GM13977 (cell line): ENCODE data around the gene SLCO4A1.
"Not testable (repeated sequence)": the region's sequence is repeated elsewhere in the genome, so short reads cannot be mapped to it uniquely, and the experiment has no call there.

Experiments used
- DNase-seq: peaks from one replicate; pipeline ENCODE4 v3.0.0; 2012; ENCODE audit warnings: low spot score
- in situ Hi-C: fragments of 300-500 bp; cut with MboI; formaldehyde crosslinking; loops from one replicate; pipeline ENCODE4 v1.12.0; 2022; ENCODE audit warnings: low sequenced_read_pairs, low pct_unique_long_range_greater_than_20kb, mixed read lengths, inconsistent platforms; ENCODE audit not compliant: unreplicated experiment
- TF ChIP-seq, protein P1 (sequence below): IDR thresholded peaks from 2 replicates; pipeline ENCODE4 v1.5.1; 2012; ENCODE audit warnings: mild to moderate bottlenecking, control low read depth; ENCODE audit not compliant: insufficient read depth; ENCODE audit errors: extremely low read depth, missing control alignments

Gene SLCO4A1

DNA sequence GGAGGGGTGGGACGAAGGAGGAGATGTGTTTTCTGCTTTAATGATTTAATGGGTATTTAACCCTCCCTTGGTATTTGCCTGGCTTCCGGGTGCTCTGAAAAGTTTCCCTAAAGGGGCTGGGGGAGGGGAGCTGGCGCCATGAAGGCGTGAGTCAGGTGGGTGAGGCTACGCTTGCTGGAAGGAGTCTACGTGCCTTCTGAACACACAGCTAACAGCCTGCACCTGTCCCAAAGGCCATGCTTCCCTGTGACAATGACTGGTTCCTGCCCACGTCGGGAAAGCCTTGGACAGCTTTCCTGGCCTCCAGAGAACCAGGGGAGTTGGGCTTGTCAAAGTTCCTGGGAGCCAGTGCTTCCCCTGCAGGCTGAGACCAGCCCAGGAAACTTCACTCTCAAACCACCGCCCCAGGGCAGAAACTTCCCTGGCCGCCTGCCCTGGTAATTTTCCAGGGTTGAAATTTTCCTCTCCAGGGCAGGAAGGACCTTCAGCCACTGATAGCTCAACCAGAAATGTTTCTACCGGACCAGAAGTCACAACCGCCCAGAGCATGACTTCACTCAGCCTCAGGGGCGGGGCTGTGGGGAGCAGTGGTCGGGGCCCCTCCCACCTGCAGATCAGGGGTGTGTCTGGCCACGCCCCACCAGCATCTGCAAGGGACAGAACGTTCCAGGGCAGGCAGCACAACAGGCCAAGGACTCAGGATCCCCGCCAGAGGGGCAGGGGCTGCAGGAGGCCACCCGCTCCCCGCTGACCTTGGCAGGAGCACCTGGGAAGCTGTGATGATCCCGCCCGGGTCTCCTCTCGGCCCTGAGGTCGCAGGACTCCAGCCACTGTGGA lies 18.6 kb upstream of the SLCO4A1 start:
- in situ Hi-C loops: no loop called here
- TF ChIP-seq, protein P1, sequence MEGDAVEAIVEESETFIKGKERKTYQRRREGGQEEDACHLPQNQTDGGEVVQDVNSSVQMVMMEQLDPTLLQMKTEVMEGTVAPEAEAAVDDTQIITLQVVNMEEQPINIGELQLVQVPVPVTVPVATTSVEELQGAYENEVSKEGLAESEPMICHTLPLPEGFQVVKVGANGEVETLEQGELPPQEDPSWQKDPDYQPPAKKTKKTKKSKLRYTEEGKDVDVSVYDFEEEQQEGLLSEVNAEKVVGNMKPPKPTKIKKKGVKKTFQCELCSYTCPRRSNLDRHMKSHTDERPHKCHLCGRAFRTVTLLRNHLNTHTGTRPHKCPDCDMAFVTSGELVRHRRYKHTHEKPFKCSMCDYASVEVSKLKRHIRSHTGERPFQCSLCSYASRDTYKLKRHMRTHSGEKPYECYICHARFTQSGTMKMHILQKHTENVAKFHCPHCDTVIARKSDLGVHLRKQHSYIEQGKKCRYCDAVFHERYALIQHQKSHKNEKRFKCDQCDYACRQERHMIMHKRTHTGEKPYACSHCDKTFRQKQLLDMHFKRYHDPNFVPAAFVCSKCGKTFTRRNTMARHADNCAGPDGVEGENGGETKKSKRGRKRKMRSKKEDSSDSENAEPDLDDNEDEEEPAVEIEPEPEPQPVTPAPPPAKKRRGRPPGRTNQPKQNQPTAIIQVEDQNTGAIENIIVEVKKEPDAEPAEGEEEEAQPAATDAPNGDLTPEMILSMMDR: no peak
- DNase-seq: peak; percentile 99

DNA sequence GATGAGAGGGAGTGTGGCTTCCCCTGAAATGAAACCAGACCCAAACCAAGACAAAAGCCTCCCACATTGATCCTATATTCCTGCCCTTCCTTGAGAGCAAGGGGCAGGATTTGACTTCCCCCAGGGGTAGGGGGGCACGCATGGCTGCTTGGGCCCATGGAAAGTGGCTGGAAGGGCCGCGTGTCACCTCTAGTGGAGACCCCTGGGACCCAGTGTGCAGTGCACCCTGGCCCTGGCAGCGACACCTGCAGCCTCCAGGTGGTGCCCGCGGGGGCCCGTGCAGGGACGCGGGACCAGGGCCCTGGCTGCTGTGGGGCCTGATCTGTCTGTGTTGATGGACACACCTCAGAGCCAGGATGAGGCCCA lies 18.0 kb upstream of the SLCO4A1 start:
- peak; percentile 77 for DNase-seq
- in situ Hi-C loops: no loop called here
- TF ChIP-seq, protein P1: peak; percentile 46

DNA sequence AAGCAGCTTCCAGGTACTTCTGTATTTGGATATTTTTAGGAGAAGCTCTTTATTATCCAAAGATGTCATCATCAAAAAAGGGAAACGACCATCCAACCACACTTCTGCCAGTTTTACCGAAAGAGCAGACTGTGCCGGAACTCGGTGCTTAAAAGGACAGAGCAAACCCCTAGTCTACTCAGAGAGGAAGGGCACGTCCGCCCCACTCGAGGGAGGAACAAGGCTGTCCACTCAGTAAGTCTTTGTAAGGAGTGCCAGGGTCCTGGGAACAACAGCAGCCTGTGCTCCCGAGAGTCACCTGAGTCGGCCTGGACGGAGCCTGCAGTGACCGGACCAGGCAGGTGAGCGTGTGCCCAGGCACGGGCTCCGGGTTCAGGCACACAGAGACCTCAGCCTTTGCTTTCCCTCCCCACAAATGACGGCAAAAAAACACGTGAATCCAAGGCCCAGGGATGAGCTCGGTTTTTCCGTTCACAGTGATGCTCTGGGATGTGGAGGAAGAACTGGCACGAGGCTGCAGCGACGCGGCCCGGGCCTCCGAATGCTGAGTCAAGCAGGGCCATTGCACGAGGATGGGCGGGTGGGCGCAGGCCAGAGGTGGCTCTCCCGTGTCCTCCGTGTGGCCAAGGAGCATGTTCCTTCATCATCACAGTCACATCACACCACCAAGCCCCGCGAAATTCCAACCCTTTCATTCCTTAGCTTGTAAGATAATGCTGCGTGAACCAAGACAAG lies 17.4 kb upstream of the SLCO4A1 start:
- in situ Hi-C loops: no loop called here
- TF ChIP-seq, protein P1: no peak
- no peak for DNase-seq

DNA sequence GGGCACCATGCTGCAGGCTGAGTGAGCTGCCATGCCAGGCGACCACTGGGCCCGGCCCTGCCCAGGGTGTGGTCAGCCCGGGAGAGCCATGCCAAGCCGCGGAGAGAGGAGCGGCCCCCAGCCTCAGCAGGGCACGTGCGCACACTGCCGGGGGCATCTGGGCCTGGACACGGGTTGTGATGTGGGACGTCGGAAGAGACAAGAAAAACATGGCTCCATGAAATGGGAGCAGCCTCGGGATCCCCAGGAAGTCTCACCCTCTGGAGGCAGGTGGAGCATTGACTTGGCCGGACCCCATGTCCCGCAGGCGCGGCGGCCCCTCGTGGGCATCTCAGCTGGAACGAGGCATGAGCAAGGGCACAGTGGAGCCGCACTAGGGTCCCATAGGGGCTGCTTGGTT lies 16.8 kb upstream of the SLCO4A1 start:
- in situ Hi-C loops: no loop called here
- no peak for DNase-seq
- TF ChIP-seq, protein P1: no peak

DNA sequence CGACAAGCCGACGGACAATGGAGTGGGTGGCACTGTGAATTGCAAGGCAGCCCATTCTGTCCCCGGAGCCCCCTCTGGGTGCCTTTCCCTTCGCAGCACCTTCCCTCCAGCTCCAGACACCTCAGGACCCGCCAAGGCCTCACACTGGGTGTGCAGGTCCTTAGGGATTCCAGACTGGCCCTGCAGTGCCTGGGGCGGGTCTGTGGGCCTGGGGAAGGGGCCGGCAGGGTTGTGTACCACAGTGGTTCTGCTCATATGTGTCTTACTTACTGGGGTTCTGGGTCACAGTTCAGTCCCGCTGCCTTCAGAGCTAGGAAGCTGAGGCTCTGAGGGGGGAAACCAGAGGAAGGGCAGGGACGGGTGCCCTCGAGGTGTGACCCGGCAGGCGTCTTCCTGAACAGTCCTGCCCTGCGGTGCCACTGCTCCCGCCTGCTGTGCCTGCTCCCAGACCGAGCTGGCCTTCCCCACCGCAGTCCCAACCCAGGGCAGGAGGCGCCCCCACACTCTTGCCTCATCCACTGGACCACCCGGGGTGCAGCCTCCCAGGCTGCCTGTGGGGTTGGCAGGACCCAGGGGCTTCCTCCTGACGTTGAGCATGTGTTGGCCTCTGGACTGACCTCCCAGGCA lies 16.3 kb upstream of the SLCO4A1 start:
- TF ChIP-seq, protein P1: no peak
- in situ Hi-C loops: no loop called here
- DNase-seq: no peak

DNA sequence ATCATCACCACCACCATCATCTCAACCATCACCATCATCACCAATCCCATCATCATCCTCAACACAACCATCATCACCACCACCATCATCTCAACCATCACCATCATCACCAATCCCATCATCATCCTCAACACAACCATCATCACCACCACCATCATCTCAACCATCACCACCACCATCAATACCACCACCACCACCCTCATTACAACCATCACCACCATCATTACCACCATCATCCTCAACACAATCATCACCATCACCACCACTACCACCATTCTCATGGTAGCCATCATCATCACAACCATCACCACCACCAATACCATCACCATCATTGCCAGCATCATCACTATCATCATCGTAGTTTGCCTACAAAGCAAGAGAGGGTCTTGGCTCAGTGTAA lies 14.9 kb upstream of the SLCO4A1 start:
- in situ Hi-C loops, DNase-seq: not testable (repeated sequence)

DNA sequence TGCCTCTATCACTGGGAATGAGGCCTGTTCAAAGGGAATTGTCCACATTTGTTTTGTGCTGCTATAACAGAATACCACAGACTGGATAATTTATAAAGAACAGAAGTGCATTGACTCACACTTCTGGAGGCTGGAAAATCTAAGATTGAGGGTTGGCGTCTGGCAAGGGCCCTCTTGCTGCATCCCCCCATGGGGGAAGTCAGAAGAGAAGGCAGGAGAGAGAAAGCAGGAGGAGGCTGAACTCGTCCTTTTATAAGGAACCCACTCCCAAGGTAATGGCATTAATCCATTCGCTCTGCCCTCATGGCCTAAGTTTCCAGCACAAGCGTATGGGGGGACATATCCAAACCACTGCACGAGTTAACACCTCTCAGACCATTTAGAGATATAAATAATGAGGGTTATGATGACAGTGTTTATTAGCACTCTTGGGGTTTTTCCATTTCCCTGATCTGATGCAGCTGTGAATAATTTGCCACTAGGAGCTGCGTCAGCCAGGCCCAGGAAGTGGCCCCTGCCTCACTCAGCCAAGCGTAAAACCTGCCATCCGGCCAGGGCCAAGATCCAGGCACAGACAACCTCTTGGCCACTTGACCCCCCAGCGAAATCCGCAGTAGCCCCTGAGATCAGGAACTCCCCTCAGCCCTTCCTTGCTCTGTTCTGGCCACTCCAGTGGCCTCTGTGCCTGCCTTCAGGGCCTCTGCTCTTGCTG lies 14.2 kb upstream of the SLCO4A1 start:
- TF ChIP-seq, protein P1: no peak

More for the DNA sequence above, 14.2 kb upstream of the SLCO4A1 start:
- DNase-seq: peak; percentile 71
- in situ Hi-C loops: no loop called here
